ENCODE data around the gene ETNK2. TPM values are rescaled to one million over a fixed set of nuclear protein-coding genes. Genes with fewer than 3 reads are reported as not detected.

ETNK2 gene
- total RNA-seq, 4 donors from 2014 or later, result 5.6 to 15.3 (median 6.8) TPM

GRCh38 chr1:204123376-204123775, 28.5 kb downstream of the ETNK2 start:
- TF ChIP-seq CTCF (IDR thresholded peaks at IDR 0.05) (peak in 1 of 3 experiments; percentile 15), EP300 (IDR thresholded peaks at IDR 0.05) (no peak)
- DNase-seq (ENCODE audit: extremely low spot score), result no peak
- H3K9me3 ChIP-seq, result no peaks in the 10 kb centered on the region
- peaks cover 13 to 83% (median 59%) of the 10 kb centered on the region in 4 donors for H3K36me3 ChIP-seq
- H3K27ac ChIP-seq (replicated peaks in 1 of 4), result no peak overlapping the region
- 46% methylated on average over 4 of the region's 9 CpGs for WGBS
- peaks cover 10 to 28% (median 26%) of the 10 kb centered on the region in 4 donors for H3K4me1 ChIP-seq
- H3K4me3 ChIP-seq, result no peak overlapping the region
- no peaks in the 10 kb centered on the region for H3K27me3 ChIP-seq
- intact Hi-C loops (cut with DNase I), result no loop called here

- WGBS, result 89% methylated on average over 13 of the region's 17 CpGs
- no peaks in the 10 kb centered on the region for H3K9me3 ChIP-seq
- no peak overlapping the region for H3K27ac ChIP-seq (replicated peaks in 1 of 4)
- intact Hi-C loops (cut with DNase I), result no loop called here
- TF ChIP-seq EP300 (IDR thresholded peaks at IDR 0.05), result no peak
- no peak for TF ChIP-seq POLR2AphosphoS5 (IDR thresholded peaks at IDR 0.05)
- no peak for TF ChIP-seq POLR2A (IDR thresholded peaks at IDR 0.05; ENCODE audit: low read depth)
- TF ChIP-seq CTCF (IDR thresholded peaks at IDR 0.05), result no peak
- H3K4me3 ChIP-seq, result no peak overlapping the region
- H3K27me3 ChIP-seq, result no peaks in the 10 kb centered on the region
- peaks cover 13 to 92% (median 70%) of the 10 kb centered on the region in 4 donors for H3K36me3 ChIP-seq
- peaks cover 6 to 16% (median 13%) of the 10 kb centered on the region in 4 donors for H3K4me1 ChIP-seq
- no peak for DNase-seq (ENCODE audit: extremely low spot score)
Observed at GRCh38 chr1:204121840-204122555, 29.8 kb downstream of the ETNK2 start.

- intact Hi-C loops (cut with DNase I), result no loop called here
- H3K4me1 ChIP-seq, result peaks cover 4 to 30% (median 14%) of the 10 kb centered on the region in 4 donors
- peaks cover 0 to 52% (median 41%) of the 10 kb centered on the region in 4 donors for H3K36me3 ChIP-seq
- H3K27me3 ChIP-seq, result no peaks in the 10 kb centered on the region
- no peak for DNase-seq (ENCODE audit: extremely low spot score)
- no peak overlapping the region for H3K27ac ChIP-seq (replicated peaks in 1 of 4)
- H3K9me3 ChIP-seq, result no peaks in the 10 kb centered on the region
- TF ChIP-seq POLR2AphosphoS5 (IDR thresholded peaks at IDR 0.05) (no peak), CTCF (IDR thresholded peaks at IDR 0.05) (no peak), POLR2A (IDR thresholded peaks at IDR 0.05; ENCODE audit: low read depth) (no peak), EP300 (IDR thresholded peaks at IDR 0.05) (no peak)
- H3K4me3 ChIP-seq, result no peak overlapping the region
- 89% methylated on average over 4 of the region's 4 CpGs for WGBS
Observed at GRCh38 chr1:204116539-204116938, 35.3 kb downstream of the ETNK2 start.

- H3K9me3 ChIP-seq, result no peaks in the 10 kb centered on the region
- peaks cover 4 to 38% (median 18%) of the 10 kb centered on the region in 4 donors for H3K4me1 ChIP-seq
- TF ChIP-seq EP300 (IDR thresholded peaks at IDR 0.05) (no peak), POLR2A (IDR thresholded peaks at IDR 0.05; ENCODE audit: low read depth) (no peak), CTCF (IDR thresholded peaks at IDR 0.05) (no peak), POLR2AphosphoS5 (IDR thresholded peaks at IDR 0.05) (no peak)
- no peak overlapping the region for H3K4me3 ChIP-seq
- no peaks in the 10 kb centered on the region for H3K27me3 ChIP-seq
- intact Hi-C loops (cut with DNase I), result no loop called here
- 90% methylated on average over 4 of the region's 4 CpGs for WGBS
- no peak overlapping the region for H3K27ac ChIP-seq (replicated peaks in 1 of 4)
- no peak for DNase-seq (ENCODE audit: extremely low spot score)
- H3K36me3 ChIP-seq, result peaks cover 0 to 42% (median 35%) of the 10 kb centered on the region in 4 donors
Observed at GRCh38 chr1:204115116-204115515, 36.7 kb downstream of the ETNK2 start.
